K562 (cell line): ENCODE results near the gene CTSL. TPM values are rescaled to one million over a fixed set of nuclear protein-coding genes. Genes with fewer than 3 reads are reported as not detected.

Experiments
- BCLAF1 ChIP-seq, 2 experiments: fragments of 450-650 bp in 1 of 2; IDR thresholded peaks; 2 replicates each; pipeline ENCODE4 v1.6.1; 2011 to 2017; ENCODE audit warnings: low read depth in 2 of 2, antibody characterized with exemption in 1 of 2, borderline replicate concordance in 1 of 2, low read length in 1 of 2, mild to moderate bottlenecking in 1 of 2, mixed read lengths in 1 of 2; ENCODE audit not compliant: control insufficient read depth in 1 of 2
- DPF2 ChIP-seq: fragments of 450-650 bp; IDR thresholded peaks from 2 replicates; pipeline ENCODE4 v1.6.1; 2016
- E2F3 ChIP-seq: fragments of 250-450 bp; sonication (Bioruptor Pico); IDR thresholded peaks from 2 replicates; pipeline ENCODE4 v1.4.0; 2020; ENCODE audit warnings: mild to moderate bottlenecking
- EHMT2 ChIP-seq: fragments of 450-650 bp; IDR thresholded peaks from 2 replicates; pipeline ENCODE4 v1.6.1; 2018; ENCODE audit warnings: antibody characterized with exemption
- HMG20A ChIP-seq: fragments of 450-650 bp; formaldehyde crosslinking; conservative IDR thresholded peaks from 2 replicates; pipeline ENCODE4 v1.4.0; 2020; ENCODE audit warnings: mild to moderate bottlenecking, mixed read lengths
- HOMEZ ChIP-seq: fragments of 250-450 bp; sonication (Bioruptor Pico); IDR thresholded peaks from 2 replicates; pipeline ENCODE4 v1.4.0; 2020; ENCODE audit warnings: mild to moderate bottlenecking, moderate library complexity
- L3MBTL2 ChIP-seq: fragments of 450-650 bp; IDR thresholded peaks from 2 replicates; pipeline ENCODE4 v1.6.1; 2016; ENCODE audit warnings: mild to moderate bottlenecking, moderate library complexity
- LARP7 ChIP-seq: fragments of 450-650 bp; IDR thresholded peaks from 2 replicates; pipeline ENCODE4 v1.6.1; 2016
- PML ChIP-seq: IDR thresholded peaks from 2 replicates; pipeline ENCODE4 v1.6.1; 2012; ENCODE audit warnings: low read length, inconsistent platforms
- SIN3B ChIP-seq: fragments of 450-650 bp; IDR thresholded peaks from 2 replicates; pipeline ENCODE4 v1.6.1; 2017; ENCODE audit warnings: low read depth, mild to moderate bottlenecking, moderate library complexity
- SP1 ChIP-seq: sonication (generic); formaldehyde crosslinking; IDR thresholded peaks from 2 replicates; pipeline ENCODE4 v1.8.1; 2022; ENCODE audit warnings: mild to moderate bottlenecking, missing genetic modification reagents
- YY1 ChIP-seq, 3 experiments: IDR thresholded peaks; 2 replicates each; pipeline ENCODE4 v1.6.1; 2011; ENCODE audit warnings: low read length in 2 of 3, mild to moderate bottlenecking in 2 of 3, moderate library complexity in 2 of 3, borderline replicate concordance in 1 of 3, control low read depth in 1 of 3, low read depth in 1 of 3; ENCODE audit not compliant: insufficient read depth in 3 of 3, insufficient replicate concordance in 2 of 3, control insufficient read depth in 1 of 3, insufficient read length in 1 of 3; ENCODE audit errors: extremely low read depth in 1 of 3
- polyA plus RNA-seq, 8 experiments: library from polyadenylated mRNA; depleted of rRNA in 4 of 8; stranded (reverse) in 5 of 8; unstranded in 3 of 8; fragments of >200 nt; fragmentation: Nextera tagmentation in 2 of 8; fragmentation: Illumina TruSeq in 1 of 8; extraction: Ambion mirVana in 2 of 8; extraction: Trizol in 1 of 8; gene quantifications; 2 replicates each; pipeline versions ENCODE4 v1.2.1 to v1.2.3, GENCODE V29; 2011 to 2014; ENCODE audit warnings: inconsistent platforms in 1 of 8, missing spikeins in 1 of 8
- total RNA-seq, 7 experiments: library from RNA; depleted of rRNA in 6 of 7; stranded (reverse); fragments of >200 nt in 6 of 7; fragmentation: Illumina TruSeq in 2 of 7; extraction: Trizol in 2 of 7; gene quantifications; 2 replicates each; pipeline versions ENCODE4 v1.2.1 to v1.2.3, GENCODE V29; 2011 to 2021; ENCODE audit warnings: low replicate concordance in 1 of 7
- TF ChIP-seq, protein P1 (sequence below): fragments of 450-650 bp; conservative IDR thresholded peaks from 2 replicates; pipeline ENCODE4 v1.6.1; 2016; ENCODE audit warnings: missing genetic modification characterization, low read depth, mild to moderate bottlenecking, control low read depth, missing compliant biosample characterization
- TF ChIP-seq, protein P2 (sequence below), 2 experiments: fragments of 450-650 bp; IDR thresholded peaks; 2 replicates each; pipeline ENCODE4 v1.6.1; 2018; ENCODE audit warnings: mild to moderate bottlenecking in 2 of 2, low read depth in 1 of 2; ENCODE audit not compliant: partially characterized antibody in 2 of 2
- TF ChIP-seq, protein P3 (sequence below): fragments of 250-450 bp; sonication (Bioruptor Pico); IDR thresholded peaks from 2 replicates; pipeline ENCODE4 v1.8.0; 2021; ENCODE audit warnings: moderate library complexity, mild to moderate bottlenecking, inconsistent platforms

The CTSL gene
- total and polyA plus RNA-seq, 9 of the 15 experiments (the other 6 are each of a cell fraction or from before 2014, with no cell fraction given), result 55.9 to 165 (median 93.7) TPM

DNA sequence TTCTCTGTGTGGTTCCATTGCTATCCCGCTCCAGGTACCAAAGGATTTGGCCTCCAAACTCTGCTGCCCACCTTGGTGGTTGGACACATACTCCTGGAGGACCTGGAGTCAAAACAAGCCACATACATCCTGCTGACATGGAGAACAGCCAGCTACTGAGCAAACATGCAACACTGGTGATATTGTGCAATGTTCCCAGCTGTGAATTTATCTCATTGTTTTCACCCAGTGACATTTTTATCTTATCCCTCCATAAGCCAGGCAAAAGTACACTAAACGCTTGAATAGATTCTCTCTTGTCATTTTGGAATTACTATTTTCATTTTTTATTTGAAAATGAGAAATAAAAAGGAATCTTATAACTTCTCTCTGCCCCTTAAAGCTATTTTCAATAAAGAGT is 11.1 kb upstream of the CTSL start (continued):
- TF ChIP-seq BCLAF1 (IDR thresholded peaks at IDR 0.05; ENCODE audit: borderline replicate concordance in 1 of 2, control insufficient read depth in 1 of 2, low read depth in 2 of 2, low read length in 1 of 2) (no peak), SIN3B (no peak), HMG20A (CRISPR knock-in tag) (no peak), DPF2 (peak; percentile 94), YY1 (IDR thresholded peaks at IDR 0.05; ENCODE audit: borderline replicate concordance in 1 of 3, control insufficient read depth in 1 of 3, extremely low read depth in 1 of 3, insufficient read depth in 3 of 3, insufficient read length in 1 of 3, insufficient replicate concordance in 2 of 3, low read depth in 1 of 3, low read length in 2 of 3) (no peak), L3MBTL2 (no peak), E2F3 (CRISPR knock-in tag) (no peak), PML (peak; percentile 85), HOMEZ (CRISPR knock-in tag) (no peak), EHMT2 (no peak), SP1 (CRISPR knock-in tag) (no peak), LARP7 (no peak)
- TF ChIP-seq, protein P1, sequence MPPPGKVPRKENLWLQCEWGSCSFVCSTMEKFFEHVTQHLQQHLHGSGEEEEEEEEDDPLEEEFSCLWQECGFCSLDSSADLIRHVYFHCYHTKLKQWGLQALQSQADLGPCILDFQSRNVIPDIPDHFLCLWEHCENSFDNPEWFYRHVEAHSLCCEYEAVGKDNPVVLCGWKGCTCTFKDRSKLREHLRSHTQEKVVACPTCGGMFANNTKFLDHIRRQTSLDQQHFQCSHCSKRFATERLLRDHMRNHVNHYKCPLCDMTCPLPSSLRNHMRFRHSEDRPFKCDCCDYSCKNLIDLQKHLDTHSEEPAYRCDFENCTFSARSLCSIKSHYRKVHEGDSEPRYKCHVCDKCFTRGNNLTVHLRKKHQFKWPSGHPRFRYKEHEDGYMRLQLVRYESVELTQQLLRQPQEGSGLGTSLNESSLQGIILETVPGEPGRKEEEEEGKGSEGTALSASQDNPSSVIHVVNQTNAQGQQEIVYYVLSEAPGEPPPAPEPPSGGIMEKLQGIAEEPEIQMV (tag), result no peak
- TF ChIP-seq, protein P2, sequence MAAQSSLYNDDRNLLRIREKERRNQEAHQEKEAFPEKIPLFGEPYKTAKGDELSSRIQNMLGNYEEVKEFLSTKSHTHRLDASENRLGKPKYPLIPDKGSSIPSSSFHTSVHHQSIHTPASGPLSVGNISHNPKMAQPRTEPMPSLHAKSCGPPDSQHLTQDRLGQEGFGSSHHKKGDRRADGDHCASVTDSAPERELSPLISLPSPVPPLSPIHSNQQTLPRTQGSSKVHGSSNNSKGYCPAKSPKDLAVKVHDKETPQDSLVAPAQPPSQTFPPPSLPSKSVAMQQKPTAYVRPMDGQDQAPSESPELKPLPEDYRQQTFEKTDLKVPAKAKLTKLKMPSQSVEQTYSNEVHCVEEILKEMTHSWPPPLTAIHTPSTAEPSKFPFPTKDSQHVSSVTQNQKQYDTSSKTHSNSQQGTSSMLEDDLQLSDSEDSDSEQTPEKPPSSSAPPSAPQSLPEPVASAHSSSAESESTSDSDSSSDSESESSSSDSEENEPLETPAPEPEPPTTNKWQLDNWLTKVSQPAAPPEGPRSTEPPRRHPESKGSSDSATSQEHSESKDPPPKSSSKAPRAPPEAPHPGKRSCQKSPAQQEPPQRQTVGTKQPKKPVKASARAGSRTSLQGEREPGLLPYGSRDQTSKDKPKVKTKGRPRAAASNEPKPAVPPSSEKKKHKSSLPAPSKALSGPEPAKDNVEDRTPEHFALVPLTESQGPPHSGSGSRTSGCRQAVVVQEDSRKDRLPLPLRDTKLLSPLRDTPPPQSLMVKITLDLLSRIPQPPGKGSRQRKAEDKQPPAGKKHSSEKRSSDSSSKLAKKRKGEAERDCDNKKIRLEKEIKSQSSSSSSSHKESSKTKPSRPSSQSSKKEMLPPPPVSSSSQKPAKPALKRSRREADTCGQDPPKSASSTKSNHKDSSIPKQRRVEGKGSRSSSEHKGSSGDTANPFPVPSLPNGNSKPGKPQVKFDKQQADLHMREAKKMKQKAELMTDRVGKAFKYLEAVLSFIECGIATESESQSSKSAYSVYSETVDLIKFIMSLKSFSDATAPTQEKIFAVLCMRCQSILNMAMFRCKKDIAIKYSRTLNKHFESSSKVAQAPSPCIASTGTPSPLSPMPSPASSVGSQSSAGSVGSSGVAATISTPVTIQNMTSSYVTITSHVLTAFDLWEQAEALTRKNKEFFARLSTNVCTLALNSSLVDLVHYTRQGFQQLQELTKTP (IDR thresholded peaks at IDR 0.05; ENCODE audit: low read depth in 1 of 2, partially characterized antibody in 2 of 2), result peak in 1 of 2 experiments; percentile 52
- TF ChIP-seq, protein P3, sequence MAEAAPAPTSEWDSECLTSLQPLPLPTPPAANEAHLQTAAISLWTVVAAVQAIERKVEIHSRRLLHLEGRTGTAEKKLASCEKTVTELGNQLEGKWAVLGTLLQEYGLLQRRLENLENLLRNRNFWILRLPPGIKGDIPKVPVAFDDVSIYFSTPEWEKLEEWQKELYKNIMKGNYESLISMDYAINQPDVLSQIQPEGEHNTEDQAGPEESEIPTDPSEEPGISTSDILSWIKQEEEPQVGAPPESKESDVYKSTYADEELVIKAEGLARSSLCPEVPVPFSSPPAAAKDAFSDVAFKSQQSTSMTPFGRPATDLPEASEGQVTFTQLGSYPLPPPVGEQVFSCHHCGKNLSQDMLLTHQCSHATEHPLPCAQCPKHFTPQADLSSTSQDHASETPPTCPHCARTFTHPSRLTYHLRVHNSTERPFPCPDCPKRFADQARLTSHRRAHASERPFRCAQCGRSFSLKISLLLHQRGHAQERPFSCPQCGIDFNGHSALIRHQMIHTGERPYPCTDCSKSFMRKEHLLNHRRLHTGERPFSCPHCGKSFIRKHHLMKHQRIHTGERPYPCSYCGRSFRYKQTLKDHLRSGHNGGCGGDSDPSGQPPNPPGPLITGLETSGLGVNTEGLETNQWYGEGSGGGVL, result no peak
